GM12878 (cell line): Measurements from ENCODE around the gene MAPKAP1. TPM values are rescaled to one million over a fixed set of nuclear protein-coding genes. Genes with fewer than 3 reads are reported as not detected.

ENCODE experiments used
- ATAC-seq: fragments of 200-7000 bp; cut with Tn5 transposase; 3 replicates; pipeline ENCODE4 v1.9.1; 2020; ENCODE audit warnings: mild to moderate bottlenecking, moderate library complexity
- BruUV-seq: library from RNA; stranded (reverse); fragments of 400-500 nt; replicated peaks from 2 replicates; lab custom pipeline; 2021; lab: Mats Ljungman, UMichigan
- CTCF ChIA-PET: fragments of 300-600 bp; sonication (Branson Sonifier 250); formaldehyde crosslinking; extraction: SDS; loops from one replicate; lab custom pipeline; 2021; ENCODE audit warnings: inconsistent platforms; lab: Yijun Ruan, JAX
- POLR2A ChIA-PET: fragments of 350-600 bp; formaldehyde crosslinking; extraction: SDS; loops from one replicate; lab custom pipeline; 2021; ENCODE audit warnings: inconsistent platforms; lab: Charles Lee
- RAD21 ChIA-PET: fragments of 300-600 bp; sonication (Branson Sonifier 250); formaldehyde crosslinking; loops from one replicate; lab custom pipeline; 2023; ENCODE audit warnings: antibody characterized with exemption; ENCODE audit not compliant: unreplicated experiment; lab: Charles Lee
- SMC1A ChIA-PET: fragments of 300-600 bp; sonication (Branson Sonifier 250); formaldehyde crosslinking; loops from one replicate; lab custom pipeline; 2023; ENCODE audit not compliant: unreplicated experiment, uncharacterized antibody; lab: Charles Lee
- DNase-seq: peaks from one replicate; pipeline ENCODE4 v3.0.0-alpha.2; 2011; ENCODE audit warnings: low read depth, low spot score
- FAIRE-seq: peaks from 3 replicates; lab custom pipeline; 2011; peaks lifted over from hg19 to GRCh38; lab: Jason Lieb, UNC
- H2AFZ ChIP-seq: 2 replicates; pipeline ENCODE4 v1.6.0; 2011; ENCODE audit warnings: low read depth, low read length, control low read depth; ENCODE audit not compliant: control insufficient read depth
- H3K27ac ChIP-seq: 2 replicates; pipeline ENCODE4 v1.5.1; 2011; ENCODE audit warnings: control low read depth; ENCODE audit not compliant: control insufficient read depth, insufficient read depth
- H3K27me3 ChIP-seq, 2 experiments: replicated peaks in 1 of 2; 2 replicates each; pipeline versions ENCODE4 v1.6.0 to v1.6.1; 2011; ENCODE audit warnings: low read length in 1 of 2; ENCODE audit not compliant: control insufficient read depth in 2 of 2, insufficient read depth in 2 of 2
- H3K36me3 ChIP-seq, 2 experiments: 2 replicates each; pipeline ENCODE4 v1.5.1; 2011; ENCODE audit warnings: low read length in 1 of 2; ENCODE audit not compliant: control insufficient read depth in 2 of 2, insufficient read depth in 2 of 2
- H3K4me1 ChIP-seq: 2 replicates; pipeline ENCODE4 v1.6.1; 2011; ENCODE audit warnings: mild to moderate bottlenecking, low read length, moderate library complexity, mixed read lengths; ENCODE audit not compliant: control insufficient read depth, insufficient read depth
- H3K4me2 ChIP-seq: 2 replicates; pipeline ENCODE4 v1.6.0; 2011; ENCODE audit warnings: control low read depth; ENCODE audit not compliant: control insufficient read depth, insufficient read depth
- H3K4me3 ChIP-seq: fragments of 200-600 bp; sonication (generic); 2 replicates; pipeline ENCODE4 v1.5.1; 2016
- H3K79me2 ChIP-seq: 2 replicates; pipeline ENCODE4 v1.6.0; 2011; ENCODE audit warnings: low read length; ENCODE audit not compliant: control insufficient read depth, insufficient read depth
- H3K9ac ChIP-seq: 2 replicates; pipeline ENCODE4 v1.8.0; 2011; ENCODE audit warnings: low read length, control low read depth, mixed read lengths; ENCODE audit not compliant: control insufficient read depth, insufficient read depth
- H3K9me3 ChIP-seq: replicated peaks from 3 replicates; pipeline ENCODE4 v1.5.1; 2011; ENCODE audit warnings: mild to moderate bottlenecking, low read length; ENCODE audit not compliant: control insufficient read depth, insufficient read depth
- H4K20me1 ChIP-seq: 2 replicates; pipeline ENCODE4 v1.6.0; 2011; ENCODE audit not compliant: control insufficient read depth, insufficient read depth
- CTCF ChIP-seq, 3 experiments: IDR thresholded peaks in 2 of 3; conservative IDR thresholded peaks in 1 of 3; 2 replicates each; pipeline ENCODE4 v1.5.1; 2011; ENCODE audit warnings: low read depth in 3 of 3, low read length in 3 of 3, mild to moderate bottlenecking in 3 of 3, control low read depth in 2 of 3, moderate library complexity in 2 of 3, inconsistent platforms in 1 of 3, mixed read lengths in 1 of 3; ENCODE audit not compliant: control insufficient read depth in 2 of 3, insufficient read depth in 1 of 3; ENCODE audit errors: extremely low read depth in 1 of 3
- E2F4 ChIP-seq: IDR thresholded peaks from 2 replicates; pipeline ENCODE4 v1.6.1; 2012; ENCODE audit warnings: low read depth, low read length, improper control_type of control experiment
- IKZF1 ChIP-seq: fragments of 450-650 bp; conservative IDR thresholded peaks from 2 replicates; pipeline ENCODE4 v1.6.1; 2017; ENCODE audit warnings: antibody characterized with exemption, mild to moderate bottlenecking
- PAX8 ChIP-seq: fragments of 450-650 bp; IDR thresholded peaks from 2 replicates; pipeline ENCODE4 v1.6.1; 2017; ENCODE audit warnings: mild to moderate bottlenecking, moderate library complexity
- RAD21 ChIP-seq: IDR thresholded peaks from 2 replicates; pipeline ENCODE4 v1.6.1; 2011; ENCODE audit warnings: mild to moderate bottlenecking, low read depth, low read length, moderate library complexity; ENCODE audit not compliant: insufficient read depth
- RUNX3 ChIP-seq: IDR thresholded peaks from 2 replicates; pipeline ENCODE4 v1.6.1; 2012; ENCODE audit warnings: low read length, inconsistent platforms
- SMAD1 ChIP-seq: fragments of 450-650 bp; IDR thresholded peaks from 2 replicates; pipeline ENCODE4 v1.6.1; 2018; ENCODE audit warnings: mild to moderate bottlenecking, low read depth; ENCODE audit not compliant: partially characterized antibody
- SMC3 ChIP-seq: IDR thresholded peaks from 2 replicates; pipeline ENCODE4 v1.6.1; 2011; ENCODE audit warnings: low read length, improper control_type of control experiment, borderline replicate concordance
- WGBS: methylation state at CpG from one replicate; pipeline ENCODE4 v1.1.6; 2016; ENCODE audit warnings: low lambda C conversion rate; ENCODE audit not compliant: insufficient replicate concordance, insufficient coverage; ENCODE audit errors: missing lambda C conversion rate; 5-methylcytosine and 5-hydroxymethylcytosine counted together
- in situ Hi-C: fragments of 300-500 bp; cut with MboI; formaldehyde crosslinking; loops from 9 replicates; pipeline ENCODE4 v1.14.3; 2018; ENCODE audit warnings: mixed read lengths
- intact Hi-C: fragments of 100-400 bp; cut with micrococcal nuclease; formaldehyde crosslinking; loops from one replicate; pipeline ENCODE4 v1.14.2; 2022; ENCODE audit not compliant: unreplicated experiment
- polyA plus RNA-seq, 11 experiments: library from polyadenylated mRNA; depleted of rRNA in 4 of 11; unstranded in 6 of 11; stranded (reverse) in 5 of 11; fragments of >200 nt; fragmentation: Nextera tagmentation in 4 of 11; fragmentation: Illumina TruSeq in 1 of 11; extraction: Ambion mirVana in 4 of 11; extraction: Trizol in 1 of 11; gene quantifications; 1 replicate in 1 of 11; 2 replicates in 10 of 11; pipeline versions ENCODE4 v1.2.1 to v1.2.3, GENCODE V29; 2011 to 2016; ENCODE audit warnings: inconsistent platforms in 2 of 11, missing spikeins in 2 of 11, low read depth in 1 of 11
- total RNA-seq, 4 experiments: library from RNA; depleted of rRNA in 3 of 4; stranded (reverse); fragments of >200 nt in 3 of 4; fragmentation: Illumina TruSeq in 1 of 4; extraction: Trizol in 1 of 4; gene quantifications; 2 replicates each; pipeline versions ENCODE4 v1.2.1 to v1.2.3, GENCODE V29; 2013 to 2021
- TF ChIP-seq, protein P1 (sequence below): fragments of 150-350 bp; IDR thresholded peaks from 2 replicates; pipeline ENCODE4 v1.6.1; 2014; ENCODE audit warnings: mild to moderate bottlenecking, low read depth, low read length

MAPKAP1 gene
- total and polyA plus RNA-seq, 10 of the 15 experiments (the other 5 are each of a cell fraction or from before 2014, with no cell fraction given), result 5.1 to 188 (median 105) TPM

DNA sequence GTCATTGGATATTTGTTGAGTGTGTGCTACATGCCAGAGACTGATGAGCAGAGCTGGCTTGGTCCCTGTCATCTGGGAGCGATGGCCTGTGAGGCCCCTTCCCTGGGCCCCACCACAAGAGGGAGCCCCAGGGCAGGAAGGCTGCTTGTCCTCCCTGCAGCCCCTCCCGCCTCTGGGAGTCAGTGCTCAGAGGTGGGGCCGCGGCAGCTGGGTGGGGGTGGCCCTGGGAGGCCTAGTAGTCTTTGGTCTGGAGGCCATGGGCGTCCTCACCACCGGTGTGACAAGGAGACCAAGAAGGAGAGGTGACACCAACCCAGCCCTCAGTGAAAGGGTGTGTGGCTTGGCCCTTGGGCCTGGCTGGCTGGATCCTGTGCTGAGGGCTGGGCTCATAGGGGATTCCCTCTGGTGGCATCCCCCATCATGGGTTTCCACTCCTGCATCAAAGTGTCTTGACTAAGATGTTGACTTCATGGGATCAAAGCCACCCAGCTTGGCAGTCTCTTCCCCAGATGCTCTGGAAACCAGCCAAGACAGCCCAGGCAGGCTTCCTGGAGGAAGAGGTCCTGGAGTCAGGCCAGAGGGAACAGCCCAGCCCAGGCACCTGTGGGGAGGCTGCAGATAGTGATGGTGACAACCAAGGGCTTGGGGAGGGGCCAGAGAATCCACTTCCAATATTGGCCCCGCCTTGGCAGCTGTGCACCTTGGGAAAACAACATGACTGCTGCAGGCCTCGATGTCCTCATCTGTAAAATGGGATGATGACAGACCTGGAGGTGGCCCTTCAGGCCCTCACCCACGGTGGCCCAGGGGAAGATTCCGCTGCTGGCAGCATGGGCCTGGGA is 278.7 kb downstream of the MAPKAP1 start:
- H3K4me1 ChIP-seq, result no peaks in the 10 kb centered on the region
- TF ChIP-seq IKZF1, result peak; percentile 26; the same call in 1 of the 2 replicates
- 0 out of 2 replicates have a peak, but pooled peaks have one; percentile 14 for TF ChIP-seq RUNX3
- TF ChIP-seq E2F4, result no peak
- no peak for TF ChIP-seq SMAD1
- peak; percentile 61 to 80 (median 63) for TF ChIP-seq CTCF (IDR thresholded peaks at IDR 0.05 in 2 of 3, conservative IDR thresholded peaks at IDR 0.05 in 1 of 3; ENCODE audit: control insufficient read depth in 2 of 3, extremely low read depth in 1 of 3, insufficient read depth in 1 of 3, low read depth in 3 of 3, low read length in 3 of 3)
- TF ChIP-seq RAD21, result peak; percentile 59
- no peak for TF ChIP-seq PAX8
- peak; percentile 48; the same call in 1 of the 2 replicates for TF ChIP-seq SMC3
- TF ChIP-seq, protein P1, sequence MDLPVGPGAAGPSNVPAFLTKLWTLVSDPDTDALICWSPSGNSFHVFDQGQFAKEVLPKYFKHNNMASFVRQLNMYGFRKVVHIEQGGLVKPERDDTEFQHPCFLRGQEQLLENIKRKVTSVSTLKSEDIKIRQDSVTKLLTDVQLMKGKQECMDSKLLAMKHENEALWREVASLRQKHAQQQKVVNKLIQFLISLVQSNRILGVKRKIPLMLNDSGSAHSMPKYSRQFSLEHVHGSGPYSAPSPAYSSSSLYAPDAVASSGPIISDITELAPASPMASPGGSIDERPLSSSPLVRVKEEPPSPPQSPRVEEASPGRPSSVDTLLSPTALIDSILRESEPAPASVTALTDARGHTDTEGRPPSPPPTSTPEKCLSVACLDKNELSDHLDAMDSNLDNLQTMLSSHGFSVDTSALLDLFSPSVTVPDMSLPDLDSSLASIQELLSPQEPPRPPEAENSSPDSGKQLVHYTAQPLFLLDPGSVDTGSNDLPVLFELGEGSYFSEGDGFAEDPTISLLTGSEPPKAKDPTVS, result no peak
- TF ChIP-seq, all 136 proteins: peak for 5
- ChIA-PET CTCF (interaction anchor here (0.6 to 1.6 kb wide), 6 partner anchors 9 to 124 kb away, joined by 3 to 4 read pairs (median 3); no protein-coding TSS in a partner anchor), SMC1A (interaction anchor here (1.0 to 1.3 kb wide), 4 partner anchors 103 to 203 kb away, joined by 3 to 4 read pairs (median 3); no protein-coding TSS in a partner anchor), RAD21 (interaction anchor here (0.8 to 1.9 kb wide), 3 partner anchors 21 to 205 kb away, joined by 3 to 9 read pairs (median 5); no protein-coding TSS in a partner anchor), POLR2A (no interaction called here)
- no peaks in the 10 kb centered on the region for H3K27me3 ChIP-seq
- H3K79me2 ChIP-seq, result no peaks in the 10 kb centered on the region
- H3K36me3 ChIP-seq, result no peaks in the 10 kb centered on the region
- FAIRE-seq (no peak), DNase-seq (no peak), ATAC-seq (peak; percentile 85)
- H3K9ac ChIP-seq, result no peak overlapping the region
- no peak overlapping the region for H3K4me3 ChIP-seq
- no TSS peak for BruUV-seq
- no peaks in the 10 kb centered on the region for H3K9me3 ChIP-seq
- intact Hi-C loops, result loop anchor here (2.0 kb wide), 1 partner anchor 203 kb away; no protein-coding TSS in a partner anchor
- WGBS, result 38% methylated on average over 10 of the region's 10 CpGs
- no peak overlapping the region for H3K4me2 ChIP-seq
- H2AFZ ChIP-seq, result 0 out of 2 replicates have a peak overlapping the region, but pooled peaks have one; percentile 34
- no peaks in the 10 kb centered on the region for H4K20me1 ChIP-seq
- no peak overlapping the region for H3K27ac ChIP-seq
- in situ Hi-C loops, result no loop called here
